WERI-Rb-1 (cell line): ENCODE data around the gene AADACL4.

Experiments
- DNase-seq: peaks from one replicate; pipeline ENCODE4 v3.0.0-alpha.2; 2020
- H3K27ac ChIP-seq: fragments of 250-450 bp; sonication (Bioruptor Pico); 2 replicates; pipeline ENCODE4 v1.5.1; 2020; ENCODE audit warnings: mild to moderate bottlenecking, moderate library complexity
- H3K27me3 ChIP-seq: fragments of 250-450 bp; sonication (Bioruptor Pico); 2 replicates; pipeline ENCODE4 v1.5.1; 2021; ENCODE audit warnings: mild to moderate bottlenecking, low read depth, moderate library complexity; ENCODE audit not compliant: insufficient read depth, severe bottlenecking
- H3K36me3 ChIP-seq: fragments of 250-450 bp; sonication (Bioruptor Pico); 2 replicates; pipeline ENCODE4 v1.5.1; 2020; ENCODE audit warnings: mild to moderate bottlenecking, moderate library complexity
- H3K4me3 ChIP-seq: 2 replicates; pipeline ENCODE4 v1.5.1; 2011; ENCODE audit warnings: low read depth, mild to moderate bottlenecking, control low read depth, low read length
- H3K9me3 ChIP-seq: fragments of 250-450 bp; sonication (Bioruptor Pico); 2 replicates; pipeline ENCODE4 v1.5.1; 2021; ENCODE audit warnings: mild to moderate bottlenecking, moderate library complexity; ENCODE audit not compliant: severe bottlenecking
- TF ChIP-seq, protein P1 (sequence below): IDR thresholded peaks from 2 replicates; pipeline ENCODE4 v1.5.1; 2011; ENCODE audit warnings: low read depth, mild to moderate bottlenecking, control low read depth, inconsistent platforms, low read length

Gene AADACL4

DNA sequence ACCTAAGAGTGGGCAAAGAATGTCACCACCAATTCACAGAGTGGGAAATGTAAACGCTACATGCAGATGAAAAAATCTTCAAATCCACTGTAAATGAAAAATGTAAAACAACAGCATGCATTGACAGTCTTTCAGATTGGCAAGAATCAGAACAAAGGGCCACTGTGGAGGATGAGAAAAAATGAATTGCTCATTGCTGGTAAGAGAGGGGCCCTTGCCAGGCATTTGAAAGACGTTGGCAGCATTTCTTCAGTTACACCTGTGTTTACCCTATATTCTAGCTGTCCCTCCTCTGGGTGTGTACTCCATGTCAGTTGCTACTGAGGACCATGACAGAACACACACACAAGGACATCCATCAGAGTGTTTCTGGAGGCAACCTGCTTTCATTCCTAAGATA lies 46.3 kb downstream of the AADACL4 start:
- Histone ChIP-seq H3K27ac (no peak overlapping the region), H3K9me3 (no peaks in the 10 kb centered on the region), H3K27me3 (peaks cover 81% of the 10 kb centered on the region), H3K36me3 (no peaks in the 10 kb centered on the region), H3K4me3 (no peak overlapping the region)
- no peak for DNase-seq
- TF ChIP-seq, protein P1, sequence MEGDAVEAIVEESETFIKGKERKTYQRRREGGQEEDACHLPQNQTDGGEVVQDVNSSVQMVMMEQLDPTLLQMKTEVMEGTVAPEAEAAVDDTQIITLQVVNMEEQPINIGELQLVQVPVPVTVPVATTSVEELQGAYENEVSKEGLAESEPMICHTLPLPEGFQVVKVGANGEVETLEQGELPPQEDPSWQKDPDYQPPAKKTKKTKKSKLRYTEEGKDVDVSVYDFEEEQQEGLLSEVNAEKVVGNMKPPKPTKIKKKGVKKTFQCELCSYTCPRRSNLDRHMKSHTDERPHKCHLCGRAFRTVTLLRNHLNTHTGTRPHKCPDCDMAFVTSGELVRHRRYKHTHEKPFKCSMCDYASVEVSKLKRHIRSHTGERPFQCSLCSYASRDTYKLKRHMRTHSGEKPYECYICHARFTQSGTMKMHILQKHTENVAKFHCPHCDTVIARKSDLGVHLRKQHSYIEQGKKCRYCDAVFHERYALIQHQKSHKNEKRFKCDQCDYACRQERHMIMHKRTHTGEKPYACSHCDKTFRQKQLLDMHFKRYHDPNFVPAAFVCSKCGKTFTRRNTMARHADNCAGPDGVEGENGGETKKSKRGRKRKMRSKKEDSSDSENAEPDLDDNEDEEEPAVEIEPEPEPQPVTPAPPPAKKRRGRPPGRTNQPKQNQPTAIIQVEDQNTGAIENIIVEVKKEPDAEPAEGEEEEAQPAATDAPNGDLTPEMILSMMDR = no peak

DNA sequence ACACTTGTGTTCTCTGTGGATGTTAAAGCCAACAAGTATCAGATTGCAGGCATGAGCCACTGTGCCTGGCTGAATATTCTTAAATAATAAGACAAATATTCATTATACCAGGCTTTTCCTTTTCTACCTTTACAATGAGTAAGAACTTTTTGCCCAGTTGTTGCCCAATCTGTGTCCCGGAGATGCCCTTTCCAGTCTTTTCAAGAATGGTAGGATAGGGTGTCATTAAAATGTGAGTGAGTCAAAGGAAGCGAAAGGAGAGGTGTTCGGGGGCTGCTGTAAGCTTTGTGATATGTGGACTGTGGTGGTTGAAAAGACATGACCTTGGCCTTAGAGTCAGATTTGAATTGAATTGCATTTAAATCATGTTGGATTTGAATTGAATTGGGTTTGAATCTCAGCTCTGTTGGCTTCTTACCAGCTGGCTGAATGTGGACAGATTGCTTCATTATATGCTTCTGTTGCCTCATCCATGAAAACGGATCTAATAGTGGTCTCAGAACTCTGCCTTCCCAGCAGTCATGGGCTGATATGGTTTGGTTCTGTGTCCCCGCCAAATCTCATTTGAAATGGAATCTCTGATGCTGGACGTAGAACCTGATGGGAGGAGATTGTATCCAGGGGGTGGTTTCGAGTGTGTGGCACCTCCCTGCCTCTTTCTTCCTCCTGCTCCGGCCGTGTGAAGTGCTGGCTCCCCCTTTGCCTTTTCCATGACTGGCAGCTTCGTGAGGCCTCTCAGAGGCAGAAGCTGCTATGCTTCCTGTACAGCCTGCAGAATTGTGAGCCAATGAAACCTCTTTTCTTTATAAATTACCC lies 49.3 kb downstream of the AADACL4 start:
- Histone ChIP-seq H3K9me3 (no peaks in the 10 kb centered on the region), H3K4me3 (no peak overlapping the region)

DNA sequence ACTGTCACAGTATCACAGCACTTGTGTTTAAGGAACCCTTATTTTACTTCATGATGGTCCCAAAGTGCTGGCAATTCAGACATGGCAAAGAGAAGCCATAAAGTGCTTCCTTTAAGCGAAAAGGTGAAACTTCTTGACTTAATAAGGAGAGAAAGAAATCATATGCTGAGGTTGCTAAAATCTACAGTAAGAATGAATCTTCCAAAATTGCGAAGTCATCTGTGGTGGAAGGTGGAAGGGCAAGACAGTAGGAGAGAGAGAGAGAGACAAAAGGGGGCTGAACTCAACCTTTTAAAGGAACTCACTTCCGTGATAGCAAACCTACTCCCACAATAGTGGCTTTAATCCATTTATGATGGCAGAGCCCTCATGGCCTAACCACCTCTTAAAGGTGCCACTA lies 52.8 kb downstream of the AADACL4 start:
- H3K9me3 ChIP-seq = peaks cover under 1% of the 10 kb centered on the region
- peaks cover 90% of the 10 kb centered on the region for H3K27me3 ChIP-seq
- TF ChIP-seq, protein P1 = no peak
- H3K36me3 ChIP-seq = no peaks in the 10 kb centered on the region
- no peak for DNase-seq
- no peak overlapping the region for H3K27ac ChIP-seq
- H3K4me3 ChIP-seq = no peak overlapping the region

More for the DNA sequence above, 49.3 kb downstream of the AADACL4 start:
- Histone ChIP-seq H3K27me3 (peaks cover 89% of the 10 kb centered on the region), H3K36me3 (no peaks in the 10 kb centered on the region), H3K27ac (no peak overlapping the region)
- no peak for DNase-seq
- TF ChIP-seq, protein P1 = no peak

DNA sequence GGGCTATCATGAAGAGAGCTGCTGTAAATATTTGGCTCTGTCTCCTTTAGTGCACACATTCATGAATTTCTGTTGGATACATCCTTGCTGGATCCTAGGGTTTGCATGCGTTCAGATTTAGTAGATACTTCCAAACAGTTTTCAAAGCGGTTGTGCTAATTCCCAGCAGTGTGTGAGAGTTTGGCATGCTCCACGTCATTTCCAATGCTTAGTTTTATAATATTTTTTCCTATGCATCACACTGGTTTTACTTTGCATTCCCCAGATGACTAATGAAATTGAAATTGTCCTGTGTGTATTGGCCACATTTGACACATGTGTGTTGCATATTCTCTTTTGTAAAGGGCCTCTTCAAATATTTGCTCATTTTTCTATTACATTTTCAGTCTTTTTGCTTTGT lies 53.5 kb downstream of the AADACL4 start:
- peaks cover 83% of the 10 kb centered on the region for H3K27me3 ChIP-seq
- TF ChIP-seq, protein P1 = no peak
- DNase-seq = no peak
- H3K4me3 ChIP-seq = no peak overlapping the region
- no peak overlapping the region for H3K27ac ChIP-seq
- H3K9me3 ChIP-seq = peaks cover 3% of the 10 kb centered on the region
- H3K36me3 ChIP-seq = no peaks in the 10 kb centered on the region

DNA sequence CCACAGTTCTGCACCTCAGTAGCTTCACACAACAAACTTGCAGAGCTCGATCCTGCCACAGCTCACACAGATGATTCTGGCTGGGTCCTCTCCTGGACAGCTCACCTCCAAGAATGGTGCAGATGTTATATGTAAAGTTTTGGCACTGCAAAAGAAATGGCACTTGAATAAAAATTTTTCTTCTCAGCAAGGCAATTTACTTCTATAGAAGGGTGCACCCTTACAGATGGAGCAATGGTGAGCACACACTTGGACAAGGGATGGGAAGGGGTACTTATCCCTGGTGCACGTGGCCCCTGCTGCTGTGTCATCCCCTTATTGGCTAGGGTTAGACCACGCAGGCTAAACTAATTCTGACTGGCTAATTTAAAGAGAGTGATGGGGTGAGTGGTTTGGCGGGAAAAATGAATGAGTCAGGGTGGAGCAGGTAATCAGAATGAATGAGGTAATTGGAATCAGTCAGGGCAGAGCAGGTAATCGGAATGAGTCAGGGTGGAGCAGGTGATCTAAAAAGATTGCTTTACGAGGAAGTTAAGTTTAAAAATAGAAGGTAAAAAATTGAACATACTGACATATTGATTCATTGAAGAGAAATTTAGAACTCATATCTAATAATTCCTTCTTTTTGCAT lies 60.1 kb downstream of the AADACL4 start:
- no peaks in the 10 kb centered on the region for H3K36me3 ChIP-seq
- TF ChIP-seq, protein P1 = no peak
- H3K27ac ChIP-seq = no peak overlapping the region
- no peak for DNase-seq
- no peak overlapping the region for H3K4me3 ChIP-seq
- peaks cover 10% of the 10 kb centered on the region for H3K9me3 ChIP-seq
- H3K27me3 ChIP-seq = peaks cover 59% of the 10 kb centered on the region
